ENCODE measurements around the gene STXBP3.
"Not testable (repeated sequence)": the region's sequence is repeated elsewhere in the genome, so short reads cannot be mapped to it uniquely, and the experiment has no call there.

Gene STXBP3

DNA sequence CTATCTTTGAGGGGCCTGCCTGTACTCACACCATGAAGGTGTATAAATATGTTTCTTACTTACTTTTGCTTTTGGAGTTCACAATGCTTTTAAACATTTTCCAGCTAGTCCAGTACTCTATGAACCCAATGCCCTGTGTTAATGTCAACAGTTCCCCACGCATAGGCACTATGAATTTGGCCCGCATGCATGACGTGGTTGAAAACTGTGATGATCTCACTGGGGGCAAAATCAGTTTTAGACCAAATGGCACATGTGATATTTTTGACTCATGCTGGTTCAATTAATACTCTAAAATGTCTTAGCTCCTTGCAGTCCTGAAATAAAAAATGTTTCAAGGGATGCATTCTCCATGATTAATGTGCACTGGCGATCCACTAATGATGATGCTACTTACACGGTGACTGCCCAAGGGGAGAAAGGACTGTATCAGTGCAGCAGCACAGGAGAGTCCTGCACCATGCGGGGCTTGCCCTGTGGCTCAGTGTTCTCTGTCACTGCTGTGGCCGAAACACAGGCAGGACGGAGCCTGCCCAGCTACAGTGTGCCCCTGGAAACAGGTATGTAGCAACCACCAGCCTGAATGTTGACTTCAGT lies 18.0 kb upstream of the STXBP3 start:
- DNase-seq (ENCODE audit: low read depth in 2 of 3, low spot score in 1 of 3), result no peak

DNA sequence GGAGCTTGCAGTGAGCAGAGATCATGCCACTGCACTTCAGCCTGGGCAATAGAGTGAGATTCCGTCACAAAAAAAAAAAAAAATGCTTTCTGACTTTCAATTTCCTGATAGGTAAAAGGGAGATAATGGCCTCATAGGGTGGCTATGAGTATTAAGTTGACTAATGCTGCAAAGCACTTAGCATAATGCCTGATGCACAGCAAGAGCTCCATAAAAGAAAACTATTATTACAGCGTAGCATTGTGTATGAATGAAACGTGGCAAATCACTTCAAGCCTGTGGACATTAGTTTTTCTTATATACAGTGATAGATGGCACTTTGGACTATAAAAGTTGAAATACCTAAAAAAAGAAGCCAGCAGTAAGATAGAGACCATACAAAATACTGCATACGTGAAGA lies 17.0 kb upstream of the STXBP3 start:
- no peak for DNase-seq (ENCODE audit: low read depth in 2 of 3, low spot score in 1 of 3)

DNA sequence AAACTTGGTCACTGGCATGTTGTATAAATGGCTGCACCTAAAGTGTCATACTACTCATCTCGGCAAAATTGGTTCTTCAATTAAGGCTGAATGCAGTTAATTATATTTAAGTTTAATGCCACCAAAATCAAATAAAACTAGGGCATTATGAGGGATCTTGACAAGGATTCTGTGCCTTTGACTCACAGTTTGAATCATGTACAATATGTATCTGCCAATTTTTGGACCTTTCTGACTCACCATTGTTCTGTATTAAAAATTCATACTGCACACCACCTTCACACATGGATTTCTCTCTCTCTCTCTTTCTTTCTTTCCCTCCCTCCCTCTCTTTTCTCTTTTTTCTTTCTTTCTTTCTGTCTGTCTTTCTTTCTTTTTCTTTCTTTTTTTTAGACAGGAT lies 14.1 kb upstream of the STXBP3 start:
- no peak for DNase-seq (ENCODE audit: low read depth in 2 of 3, low spot score in 1 of 3)

DNA sequence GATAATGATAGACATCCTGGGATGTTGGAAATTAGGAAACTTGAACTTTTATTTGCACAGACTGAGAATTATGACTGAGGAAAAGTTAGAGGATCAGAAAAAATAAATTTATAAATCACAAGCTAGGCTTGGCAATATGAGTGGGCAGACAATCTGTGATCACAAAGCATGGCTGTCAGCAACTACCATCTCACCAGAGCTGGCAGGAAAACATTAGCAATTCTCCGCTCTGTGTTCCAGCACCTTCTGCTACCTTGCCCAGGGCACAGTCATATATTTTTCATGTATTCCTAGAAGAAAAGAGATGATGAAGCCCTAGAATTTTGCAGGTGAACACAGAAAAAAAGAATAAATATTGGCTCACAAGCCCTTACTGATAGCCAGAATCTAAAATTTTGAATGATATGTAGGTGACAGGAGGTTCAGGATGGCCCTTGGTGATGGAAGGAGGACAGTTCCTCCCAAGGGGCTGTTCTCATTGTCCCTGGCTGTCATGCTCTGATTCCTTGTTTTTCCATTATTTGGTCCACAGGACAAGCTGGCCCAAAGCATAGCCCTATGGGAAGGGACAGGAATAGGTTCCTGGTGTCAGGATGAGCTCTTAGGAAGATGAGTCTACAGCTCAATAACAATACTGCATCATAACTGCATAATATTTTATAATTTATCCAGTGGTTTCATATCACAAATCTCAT lies 12.2 kb upstream of the STXBP3 start:
- no peak for DNase-seq (ENCODE audit: low read depth in 2 of 3, low spot score in 1 of 3)

DNA sequence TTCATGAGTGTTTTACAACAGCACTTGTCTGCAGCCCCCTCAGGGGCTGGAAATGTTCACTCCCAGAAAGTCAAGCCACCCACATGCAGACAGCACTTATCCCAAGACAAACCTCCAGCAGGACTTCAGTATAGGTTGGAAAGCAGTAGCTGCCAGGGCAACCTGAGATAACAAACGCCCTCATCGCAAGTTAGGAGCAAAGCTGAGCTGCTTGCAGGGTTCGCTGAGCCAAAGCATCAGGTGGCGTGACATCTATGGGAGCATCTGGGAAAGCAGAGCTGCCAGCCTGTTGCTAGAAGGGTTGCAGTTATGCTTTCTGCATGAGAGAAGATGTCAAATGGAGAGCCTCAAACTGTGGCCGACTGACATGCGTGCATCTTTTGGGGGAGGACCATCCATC lies 4.2 kb upstream of the STXBP3 start:
- no peak for DNase-seq (ENCODE audit: low read depth in 2 of 3, low spot score in 1 of 3)

DNA sequence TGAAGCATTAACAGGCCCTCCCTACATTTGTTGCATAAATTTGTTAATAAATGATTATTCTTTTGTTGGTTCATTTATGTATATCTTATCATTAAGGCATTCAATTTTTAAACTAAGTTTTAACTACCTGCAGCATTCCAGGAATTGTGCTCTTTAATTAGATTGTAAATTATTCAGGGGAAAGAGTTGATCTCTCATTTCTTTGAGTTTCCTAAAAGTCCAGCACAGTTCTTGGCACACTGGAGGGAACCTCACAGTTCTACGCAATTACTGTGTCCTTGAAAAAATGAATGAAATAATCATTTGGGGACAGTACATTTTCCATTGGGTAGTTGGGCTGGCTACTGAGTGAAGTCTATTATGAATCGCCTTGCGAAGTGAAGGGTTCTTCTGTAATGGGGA lies 493 bp upstream of the STXBP3 start:
- DNase-seq (ENCODE audit: low read depth in 2 of 3, low spot score in 1 of 3), result no peak

DNA sequence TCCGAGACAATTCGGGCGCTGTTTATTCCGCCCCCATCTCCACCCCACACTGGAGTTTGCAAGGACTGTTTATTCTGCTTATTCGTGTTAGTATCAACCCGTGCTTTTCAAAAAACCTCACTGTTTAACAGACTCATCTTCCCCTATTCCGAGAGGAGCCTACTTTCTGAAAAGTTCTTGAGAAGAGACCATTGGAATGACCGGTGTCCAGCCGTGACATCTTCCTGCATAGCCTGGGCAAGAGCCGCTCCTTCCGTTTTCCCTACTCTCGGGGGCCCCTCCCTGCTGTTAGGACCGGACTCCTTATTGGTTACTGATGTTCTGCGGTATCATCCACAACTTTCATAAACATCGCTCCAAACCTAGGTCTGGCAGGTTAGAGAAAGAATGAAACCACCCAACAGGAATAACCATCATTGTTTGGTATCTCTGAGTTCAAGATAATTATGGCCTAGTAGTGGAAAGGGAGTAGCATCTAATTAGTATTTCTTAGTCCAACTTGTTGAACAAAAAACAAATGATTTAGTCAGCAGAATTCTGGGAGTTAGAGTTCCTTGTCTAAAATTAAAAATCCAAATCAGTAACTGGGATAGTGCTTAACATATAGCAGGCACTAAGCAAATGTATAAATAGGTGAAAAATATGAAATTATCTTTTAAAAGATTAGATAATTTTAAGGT lies 837 bp downstream of the STXBP3 start:
- peak; percentile 18 to 36 (median 21) for DNase-seq (ENCODE audit: low read depth in 2 of 3, low spot score in 1 of 3)

DNA sequence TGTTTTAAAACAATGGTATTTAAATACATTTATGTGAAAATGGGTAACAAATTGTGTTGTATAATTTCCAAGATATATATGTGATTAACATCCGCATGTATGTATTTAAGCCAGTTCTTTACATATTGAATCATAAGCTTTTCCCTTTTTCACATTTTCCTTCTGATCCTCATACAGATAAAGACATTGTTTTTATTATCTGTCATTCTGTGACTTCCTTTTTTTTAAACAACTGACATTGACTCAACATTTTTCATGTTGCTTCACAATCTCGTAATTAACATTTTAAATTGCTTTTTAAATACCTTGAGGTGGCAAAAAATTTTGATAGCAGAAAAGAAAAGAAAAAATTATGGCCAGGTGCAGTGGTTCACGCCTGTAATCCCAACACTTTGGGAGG lies 1.4 kb downstream of the STXBP3 start:
- no peak for DNase-seq (ENCODE audit: low read depth in 2 of 3, low spot score in 1 of 3)

DNA sequence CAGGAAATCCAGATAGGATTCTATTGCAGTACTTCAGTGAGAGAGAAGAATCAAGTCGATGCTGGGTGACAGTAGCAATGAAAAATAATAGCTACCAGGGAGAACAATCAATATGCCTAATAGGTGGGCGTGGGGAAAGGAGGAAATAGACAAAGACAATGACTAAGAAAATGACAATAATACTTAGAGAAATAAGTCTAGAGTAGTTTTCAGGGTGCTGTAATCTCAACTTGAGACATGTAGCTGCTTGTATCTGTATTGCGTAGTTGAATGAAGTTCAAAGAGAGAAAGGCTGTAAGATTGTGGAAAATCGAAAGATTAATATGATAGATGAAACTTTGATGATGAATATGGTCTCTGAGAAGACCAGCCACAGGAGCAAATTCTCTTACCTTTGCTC lies 2.6 kb downstream of the STXBP3 start:
- DNase-seq (ENCODE audit: low read depth in 2 of 3, low spot score in 1 of 3), result no peak

DNA sequence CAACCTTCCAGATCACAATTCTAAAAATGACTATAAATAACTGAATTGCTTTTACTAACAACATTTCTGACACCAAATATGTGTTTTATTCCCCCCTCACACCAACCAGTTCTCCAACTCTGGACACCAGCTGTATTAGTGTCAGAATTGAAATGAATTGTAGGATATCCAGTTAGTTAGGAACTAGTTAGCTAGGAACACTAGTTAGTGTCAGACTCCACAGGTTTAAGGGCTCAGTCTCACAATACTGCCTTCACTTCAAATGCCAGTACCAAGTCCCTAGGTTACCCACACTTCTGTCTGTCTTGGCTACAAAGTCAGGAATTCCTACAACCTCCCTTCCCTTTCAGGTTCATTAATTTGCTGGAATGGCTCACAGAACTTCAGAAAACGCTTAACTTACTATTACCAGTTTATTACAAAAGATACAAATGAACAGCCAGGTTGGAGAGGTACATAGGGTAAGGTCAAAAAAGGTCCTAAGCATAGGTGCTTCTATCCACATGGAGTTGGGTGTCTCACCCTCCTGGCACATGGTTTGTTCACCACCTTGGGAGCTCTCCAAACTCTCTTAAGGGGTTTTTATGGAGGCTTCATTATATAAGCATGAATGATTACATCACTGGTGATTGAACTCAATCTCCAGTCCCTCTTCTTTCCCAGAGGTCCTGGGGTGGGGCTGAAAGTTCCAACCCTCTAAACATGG lies 4.2 kb downstream of the STXBP3 start:
- DNase-seq (ENCODE audit: low read depth in 2 of 3, low spot score in 1 of 3), result no peak

DNA sequence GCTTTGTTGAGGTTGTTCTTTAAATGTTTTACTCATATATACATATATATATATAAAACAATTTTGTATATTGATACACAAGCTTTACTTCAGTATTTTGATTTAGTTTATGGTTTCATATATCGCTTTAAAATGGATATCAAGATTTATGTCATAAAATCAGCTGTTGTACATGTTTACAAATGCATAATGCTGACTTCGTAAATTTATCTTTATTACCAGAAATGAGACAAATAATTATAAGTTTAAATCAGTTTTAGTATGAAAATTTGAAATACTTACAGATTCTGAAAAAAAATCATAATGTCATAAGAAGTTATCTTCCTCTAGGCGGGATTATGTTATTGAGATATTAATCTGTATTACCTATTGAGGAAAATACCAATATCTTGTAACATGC lies 6.9 kb downstream of the STXBP3 start:
- DNase-seq (ENCODE audit: low read depth in 2 of 3, low spot score in 1 of 3), result no peak

DNA sequence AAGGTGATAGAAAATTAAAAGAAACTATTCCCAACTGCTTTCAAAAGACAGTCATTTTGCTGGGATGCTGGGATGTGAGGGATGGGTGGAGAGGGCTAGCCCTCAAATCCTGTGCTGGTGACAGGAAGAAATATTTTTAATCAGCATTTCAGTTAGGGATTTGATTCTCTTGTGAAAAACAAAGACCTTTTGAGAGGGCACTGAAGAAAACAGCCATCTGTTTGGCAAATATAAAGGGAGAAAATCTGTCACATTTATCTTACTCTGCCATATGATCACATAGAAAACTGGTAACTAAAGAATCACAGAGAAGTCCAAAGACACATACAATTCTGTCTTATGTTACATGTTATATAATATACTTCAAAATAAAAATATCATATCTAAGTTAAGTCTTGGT lies 12.3 kb downstream of the STXBP3 start:
- no peak for DNase-seq (ENCODE audit: low read depth in 2 of 3, low spot score in 1 of 3)

DNA sequence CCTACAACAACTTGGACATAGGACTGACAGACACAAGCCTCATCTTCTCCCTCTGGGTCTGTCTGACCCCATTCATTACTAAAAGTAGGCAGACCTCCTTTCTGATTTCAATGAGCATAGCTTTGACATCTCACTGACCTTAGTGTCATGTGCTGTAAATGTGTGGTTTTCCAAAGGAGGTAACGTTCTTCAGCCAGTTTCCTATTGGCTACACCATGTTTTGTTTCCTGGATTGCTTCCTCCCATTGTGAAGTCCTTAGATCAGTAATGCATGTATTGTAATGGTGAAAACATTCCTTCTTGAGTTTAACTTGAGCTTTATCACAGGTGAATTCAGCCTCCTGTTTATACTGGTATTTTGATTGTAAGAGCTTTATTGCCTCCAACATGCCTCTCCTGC lies 20.6 kb downstream of the STXBP3 start:
- no peak for DNase-seq (ENCODE audit: low read depth in 2 of 3, low spot score in 1 of 3)

DNA sequence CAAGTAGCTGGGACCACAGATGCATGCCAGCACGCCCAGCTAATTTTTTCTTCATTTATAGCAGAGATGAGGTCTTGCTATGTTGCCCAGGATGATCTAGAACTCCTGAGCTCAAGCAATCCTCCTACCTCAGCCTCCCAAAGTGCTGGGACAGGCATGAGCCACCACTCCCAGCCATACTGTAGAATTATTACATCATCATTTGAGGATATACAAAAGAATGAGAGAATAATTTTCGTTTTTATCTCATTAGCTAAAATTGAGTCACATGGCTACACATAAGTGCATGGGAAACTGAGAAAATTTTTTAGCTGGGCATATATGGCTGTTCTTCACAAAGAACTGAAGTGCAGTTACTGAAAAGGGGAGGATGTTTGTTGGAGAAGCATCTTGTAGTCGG lies 21.2 kb downstream of the STXBP3 start:
- DNase-seq (ENCODE audit: low read depth in 2 of 3, low spot score in 1 of 3), result no peak

DNA sequence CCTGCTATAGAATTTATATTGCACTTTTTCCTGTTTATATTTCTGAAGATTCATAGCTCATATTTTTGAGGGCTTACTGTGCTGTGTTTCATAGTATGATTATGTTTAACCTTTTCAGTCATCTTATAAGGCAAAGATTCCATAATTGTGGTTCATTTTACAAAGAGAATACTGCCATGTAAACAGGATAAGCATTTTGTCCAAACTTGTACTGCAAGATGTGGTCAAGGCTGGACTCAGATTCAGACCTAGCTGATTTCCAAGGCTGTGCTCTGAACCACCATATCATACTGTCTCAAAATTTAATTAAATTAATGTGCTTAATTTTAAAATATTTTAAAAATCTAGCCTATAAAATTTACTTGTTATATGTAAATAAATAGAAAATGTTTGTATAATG lies 31.4 kb downstream of the STXBP3 start:
- no peak for DNase-seq (ENCODE audit: low read depth in 2 of 3, low spot score in 1 of 3)

DNA sequence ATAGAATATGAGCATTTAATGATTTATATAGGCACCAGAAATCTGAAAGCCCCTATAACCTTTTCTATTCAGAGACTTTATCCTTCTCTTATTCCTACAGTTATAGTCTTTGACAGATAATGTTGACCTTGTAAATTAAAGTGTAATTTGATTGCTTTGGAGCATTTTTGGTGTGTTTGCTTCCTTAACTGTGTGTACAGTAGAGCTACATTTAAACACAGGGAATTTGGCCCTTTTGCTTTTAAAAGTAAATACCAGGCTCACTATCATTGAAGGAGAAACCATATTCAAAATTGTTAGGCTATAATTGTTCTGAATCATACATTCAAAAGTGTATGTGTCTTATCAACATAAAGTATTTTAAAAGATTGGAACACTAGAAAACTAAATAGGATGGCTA lies 33.0 kb downstream of the STXBP3 start:
- DNase-seq (ENCODE audit: low read depth in 2 of 3, low spot score in 1 of 3), result no peak

DNA sequence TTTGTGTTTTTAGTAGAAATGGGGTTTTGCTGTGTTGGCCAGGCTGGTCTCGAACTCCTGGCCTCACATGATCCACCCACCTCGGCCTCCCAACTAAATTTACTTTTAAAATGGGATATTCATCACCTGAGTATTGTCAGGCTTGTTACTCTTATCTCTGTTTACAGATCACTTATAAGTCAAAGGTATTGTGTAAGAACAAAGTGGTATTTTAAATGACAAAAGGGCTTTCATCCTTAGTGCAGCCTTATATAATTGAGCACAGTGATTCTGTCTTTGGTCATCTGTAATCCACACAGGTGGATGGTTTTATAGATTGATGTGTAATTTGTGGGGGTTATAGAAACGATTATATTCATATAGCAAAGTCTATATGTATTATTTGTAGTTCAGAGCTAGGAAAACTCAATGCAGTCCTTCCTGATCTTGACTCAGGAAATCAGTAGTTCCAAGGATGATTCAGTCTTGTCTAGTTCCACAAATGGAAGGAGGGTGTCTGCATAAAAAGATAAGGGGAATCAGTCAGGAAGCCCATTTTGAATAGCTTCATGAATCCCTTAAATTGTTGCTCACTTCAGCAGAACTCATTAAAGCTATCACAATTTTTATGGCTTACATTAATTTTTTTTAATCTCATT lies 34.6 kb downstream of the STXBP3 start:
- DNase-seq (ENCODE audit: low read depth in 2 of 3, low spot score in 1 of 3), result no peak

DNA sequence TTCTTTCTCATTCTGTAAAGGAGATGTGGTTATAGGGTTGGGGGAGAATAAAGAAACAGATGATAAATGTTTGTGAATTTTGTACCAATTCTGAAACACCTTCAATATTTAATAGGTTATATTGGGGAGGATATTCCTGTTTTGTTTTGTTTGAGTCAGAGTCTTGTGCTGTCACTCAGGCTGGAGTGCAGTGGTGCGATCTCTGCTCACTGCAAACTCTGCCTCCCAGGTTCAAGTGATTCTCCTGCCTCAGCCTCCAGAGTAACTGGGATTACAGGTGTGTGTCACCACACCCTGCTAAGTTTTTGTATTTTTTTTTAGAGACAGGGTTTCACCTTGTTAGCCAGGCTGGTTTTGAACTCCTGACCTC lies 35.1 kb downstream of the STXBP3 start:
- DNase-seq (ENCODE audit: low read depth in 2 of 3, low spot score in 1 of 3), result not testable (repeated sequence)

DNA sequence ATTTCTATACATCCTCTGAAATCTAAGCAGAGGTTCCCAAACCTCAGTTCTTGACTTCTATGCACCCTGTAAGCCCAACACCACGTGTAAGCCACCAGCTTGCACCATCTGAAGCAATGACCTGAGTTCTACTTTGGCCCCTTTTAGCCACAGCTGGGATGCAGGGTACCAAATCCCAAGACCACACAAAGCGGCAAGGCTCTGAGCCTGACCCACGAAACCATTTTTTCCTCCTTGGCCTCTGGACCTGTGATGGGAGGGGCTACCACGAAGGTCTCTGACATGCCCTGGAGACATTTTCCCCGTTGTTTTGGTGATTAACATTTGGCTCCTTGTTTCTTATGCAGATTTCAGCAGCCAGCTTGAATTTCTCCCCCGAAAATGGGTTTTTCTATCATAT lies 38.8 kb downstream of the STXBP3 start:
- no peak for DNase-seq (ENCODE audit: low read depth in 2 of 3, low spot score in 1 of 3)

DNA sequence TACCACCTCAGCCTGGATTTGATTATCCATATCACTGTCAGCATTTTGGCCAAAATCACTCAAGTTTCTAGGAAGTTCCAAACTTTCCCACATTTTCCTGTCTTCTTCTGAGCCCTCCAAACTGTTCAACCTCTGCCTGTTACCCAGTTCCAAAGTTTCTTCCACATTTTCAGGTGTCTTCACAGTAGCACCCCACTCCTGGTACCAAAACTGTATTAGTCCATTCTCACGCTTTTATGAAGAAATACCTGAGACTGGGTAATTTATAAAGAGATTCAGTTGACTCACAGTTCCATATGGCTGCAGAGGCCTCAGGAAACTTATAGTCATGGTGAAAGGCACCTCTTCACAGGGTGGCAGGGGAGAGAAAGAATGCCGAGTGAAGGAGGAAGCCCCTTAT lies 39.4 kb downstream of the STXBP3 start:
- DNase-seq (ENCODE audit: low read depth in 2 of 3, low spot score in 1 of 3), result no peak

DNA sequence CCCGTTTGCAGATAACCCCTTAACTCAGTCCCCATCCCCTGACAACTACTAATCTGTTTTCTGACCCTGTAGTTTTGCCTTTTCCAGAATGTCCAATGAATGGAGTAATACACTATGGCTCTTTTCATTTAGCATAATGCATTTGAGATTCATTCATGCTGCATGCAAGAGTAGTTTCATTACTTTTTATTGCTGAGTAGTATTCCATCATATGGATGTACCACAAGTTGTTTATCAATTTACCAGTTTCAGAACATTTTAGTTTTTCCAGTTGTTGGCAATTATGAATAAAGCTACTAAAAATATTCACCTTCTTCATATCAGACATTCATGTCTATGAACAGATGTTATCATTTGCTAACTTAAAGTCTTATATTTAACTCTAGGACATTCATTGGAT lies 45.3 kb downstream of the STXBP3 start:
- DNase-seq (ENCODE audit: low read depth in 2 of 3, low spot score in 1 of 3), result no peak

DNA sequence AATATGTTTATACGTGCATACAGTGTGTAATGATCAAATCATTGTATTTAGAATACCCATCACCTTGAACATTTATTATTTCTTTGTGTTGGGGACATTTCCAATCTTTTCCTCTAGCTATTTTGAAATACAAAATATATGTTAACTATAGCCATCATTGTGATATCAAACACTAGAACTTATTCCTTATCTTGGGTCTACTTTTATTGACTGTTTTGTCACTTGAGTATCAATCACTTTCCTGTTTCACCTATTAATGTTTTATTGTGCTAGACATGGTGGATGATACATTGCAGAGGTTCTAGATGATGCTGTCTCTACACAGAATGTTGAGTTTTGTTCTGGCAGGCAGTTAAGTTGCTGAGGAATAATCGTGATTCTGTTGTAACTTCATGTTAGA lies 45.9 kb downstream of the STXBP3 start:
- DNase-seq (ENCODE audit: low read depth in 2 of 3, low spot score in 1 of 3), result no peak

Measured in stimulated activated CD4-positive, alpha-beta T cell treated with anti-CD3 and anti-CD28 coated beads, Interleukin-12 subunit alpha, Interleukin-12 subunit beta, amount 100 ng/mL, for 48 hours (primary cell).